Right lung (tissue), 5 donors: Measurements from ENCODE around the gene DNAJC10. TPM values are rescaled to one million over a fixed set of nuclear protein-coding genes. Genes with fewer than 3 reads are reported as not detected.
"Not testable (repeated sequence)": the region's sequence is repeated elsewhere in the genome, so short reads cannot be mapped to it uniquely, and the experiment has no call there.

Experiments
- DNase-seq, 2 donors: peaks; one replicate each; pipeline ENCODE4 v3.0.0-alpha.2; 2013
- polyA plus RNA-seq, 5 donors: library from polyadenylated mRNA; unstranded; fragments of 120-200 nt; gene quantifications; one replicate each; pipeline versions ENCODE4 v1.2.1 to v1.2.3, GENCODE V29; 2013; ENCODE audit warnings: inconsistent platforms in 1 of 5, low replicate concordance in 1 of 5; ENCODE audit not compliant: insufficient read length in 5 of 5, insufficient read depth in 1 of 5

Gene DNAJC10
- polyA plus RNA-seq, 5 donors: 94.2 to 148 (median 134) TPM

DNA sequence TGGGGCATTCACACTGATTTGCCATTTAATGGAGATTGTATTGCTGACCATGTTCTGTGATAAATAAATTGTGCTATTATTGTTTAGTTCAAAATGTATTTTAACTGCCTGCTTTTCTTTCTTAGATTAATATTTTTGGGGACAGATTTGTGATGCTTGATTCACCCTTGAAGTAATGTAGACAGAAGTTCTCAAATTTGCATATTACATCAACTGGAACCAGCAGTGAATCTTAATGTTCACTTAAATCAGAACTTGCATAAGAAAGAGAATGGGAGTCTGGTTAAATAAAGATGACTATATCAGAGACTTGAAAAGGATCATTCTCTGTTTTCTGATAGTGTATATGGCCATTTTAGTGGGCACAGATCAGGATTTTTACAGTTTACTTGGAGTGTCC, 1.8 kb downstream of the DNAJC10 start:
- DNase-seq: no peak

DNA sequence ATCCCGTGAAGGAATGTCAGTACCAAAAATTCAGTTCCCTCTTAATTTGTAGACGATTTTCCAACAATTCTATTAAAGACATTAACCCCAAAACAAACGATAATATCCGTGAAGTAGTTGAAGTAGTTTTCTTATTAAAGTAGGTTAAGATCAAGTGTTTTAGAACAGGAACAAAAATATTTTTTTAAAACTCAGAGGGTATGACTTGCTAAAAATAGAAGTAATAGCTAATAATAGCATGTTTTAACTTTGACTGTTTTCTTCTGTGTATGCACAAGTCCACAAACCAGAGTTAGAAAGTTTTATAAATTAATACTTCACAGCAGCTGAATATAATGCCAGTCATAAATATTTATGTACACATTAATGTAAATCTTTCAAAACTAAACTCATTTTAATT, 2.4 kb downstream of the DNAJC10 start:
- no peak for DNase-seq

DNA sequence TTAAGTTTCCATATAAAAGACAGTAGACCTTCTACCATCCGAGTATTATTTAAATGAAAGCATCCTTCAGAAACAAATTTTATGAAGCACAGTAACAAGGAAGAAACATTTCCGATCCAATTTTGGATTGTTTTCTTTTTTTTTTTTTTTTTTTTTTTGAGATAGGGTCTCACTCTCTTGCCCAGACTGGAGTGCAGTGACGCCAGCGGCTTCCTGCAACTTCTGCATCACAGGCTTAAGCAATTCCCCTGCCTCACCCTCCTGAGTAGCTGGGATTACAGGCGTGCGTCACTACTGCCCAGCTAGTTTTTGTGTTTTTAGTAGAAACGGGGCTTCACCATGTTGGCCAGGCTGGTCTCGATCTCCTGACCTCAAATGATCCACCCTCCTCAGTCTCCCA, 3.1 kb downstream of the DNAJC10 start:
- DNase-seq: not testable (repeated sequence)

GRCh38 chr2:182724656-182725055, 8.6 kb downstream of the DNAJC10 start:
- no peak for DNase-seq

DNA sequence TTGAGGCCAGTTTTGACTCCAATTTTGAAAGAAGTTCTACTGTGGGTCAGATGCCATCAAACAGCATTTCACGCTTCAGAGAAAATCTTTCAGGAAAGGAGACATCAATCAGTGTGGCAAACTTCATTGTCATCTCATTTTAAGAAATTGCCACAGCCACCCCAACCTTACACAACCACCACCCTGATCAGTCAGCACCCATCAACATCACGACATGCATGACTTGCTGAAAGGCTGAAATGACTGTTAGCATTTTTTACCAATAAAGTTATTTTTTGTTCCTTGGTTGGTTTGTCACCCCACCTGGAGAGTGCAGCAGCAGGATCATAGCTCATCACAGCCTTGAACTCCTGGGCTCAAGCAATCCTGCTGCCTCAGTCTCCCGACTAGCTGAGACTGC, 10.4 kb downstream of the DNAJC10 start:
- DNase-seq: no peak

DNA sequence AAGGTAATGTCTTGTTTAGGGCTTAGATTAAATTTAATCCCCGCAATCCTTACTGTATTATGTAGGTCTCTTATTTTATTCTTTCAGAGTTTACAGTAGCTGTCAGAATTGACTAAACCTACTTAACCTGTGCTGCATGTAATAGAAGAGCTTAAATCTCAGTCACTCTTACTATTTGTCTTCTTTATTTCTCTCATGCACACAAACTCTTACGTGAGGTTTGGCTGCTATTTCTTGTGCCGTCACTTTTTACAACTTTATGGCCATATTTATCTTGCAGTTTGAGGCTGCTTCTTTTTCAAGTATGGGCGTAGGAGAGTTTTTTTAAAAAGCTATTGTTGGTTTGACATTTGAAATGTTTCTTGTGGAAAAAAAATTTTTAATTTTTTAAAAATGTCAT, 12.0 kb downstream of the DNAJC10 start:
- no peak for DNase-seq

DNA sequence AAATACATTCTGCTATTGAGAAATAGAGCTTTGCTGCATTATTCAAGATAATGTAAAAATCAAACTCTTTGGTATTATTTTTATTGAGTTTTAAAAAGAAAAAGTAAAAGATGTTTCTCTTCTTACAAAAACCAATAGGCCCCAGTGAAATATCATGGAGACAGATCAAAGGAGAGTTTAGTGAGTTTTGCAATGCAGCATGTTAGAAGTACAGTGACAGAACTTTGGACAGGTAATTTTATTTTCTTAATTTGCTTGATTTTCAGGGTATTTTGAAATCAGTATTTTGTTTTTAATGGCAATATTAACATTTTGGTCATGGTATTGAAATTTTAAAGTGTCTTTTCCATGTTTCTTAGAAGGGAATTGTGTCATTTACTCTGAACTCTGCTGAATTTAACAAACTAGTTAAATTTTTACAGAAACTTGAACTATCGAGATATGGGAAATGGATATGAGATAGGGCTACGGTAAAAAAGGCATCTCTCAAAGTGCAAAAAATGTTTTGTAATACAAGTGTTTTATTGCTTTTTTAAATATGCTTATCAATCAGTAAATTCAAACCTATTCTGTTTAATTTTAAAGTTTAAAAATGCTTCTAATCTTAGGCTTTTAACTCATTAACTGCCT, 13.8 kb downstream of the DNAJC10 start:
- no peak for DNase-seq

- no peak for DNase-seq
Measured at GRCh38 chr2:182730486-182730885, 14.4 kb downstream of the DNAJC10 start.

GRCh38 chr2:182732736-182733135, 16.7 kb downstream of the DNAJC10 start:
- no peak for DNase-seq

GRCh38 chr2:182733572-182733971, 17.5 kb downstream of the DNAJC10 start:
- DNase-seq: no peak

DNA sequence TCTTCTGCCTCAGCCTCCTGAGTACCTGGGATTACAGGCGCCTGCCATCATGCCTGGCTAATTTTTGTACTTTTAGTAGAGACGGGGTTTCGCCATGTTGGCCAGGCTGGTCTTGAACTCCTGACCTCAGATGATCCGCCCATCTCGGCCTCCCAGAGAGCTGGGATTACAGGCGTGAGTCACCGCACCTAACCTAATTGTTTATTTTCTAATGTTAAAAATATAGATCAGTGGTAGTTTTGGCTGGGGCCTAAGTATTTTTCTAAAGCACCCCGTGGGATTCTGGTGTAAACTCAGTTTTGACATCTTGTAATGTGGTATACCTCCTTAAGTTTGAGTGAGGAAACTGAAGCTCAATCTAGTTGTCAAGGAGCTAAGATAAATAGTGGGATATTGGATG, 20.8 kb downstream of the DNAJC10 start:
- DNase-seq: not testable (repeated sequence)

GRCh38 chr2:182740701-182741100, 24.6 kb downstream of the DNAJC10 start:
- DNase-seq: no peak

GRCh38 chr2:182741620-182742019, 25.6 kb downstream of the DNAJC10 start:
- DNase-seq: no peak

GRCh38 chr2:182744490-182744889, 28.4 kb downstream of the DNAJC10 start:
- no peak for DNase-seq

- no peak for DNase-seq
Measured at GRCh38 chr2:182745061-182745460, 29.0 kb downstream of the DNAJC10 start.

GRCh38 chr2:182745894-182746293, 29.8 kb downstream of the DNAJC10 start:
- not testable (repeated sequence) for DNase-seq

DNA sequence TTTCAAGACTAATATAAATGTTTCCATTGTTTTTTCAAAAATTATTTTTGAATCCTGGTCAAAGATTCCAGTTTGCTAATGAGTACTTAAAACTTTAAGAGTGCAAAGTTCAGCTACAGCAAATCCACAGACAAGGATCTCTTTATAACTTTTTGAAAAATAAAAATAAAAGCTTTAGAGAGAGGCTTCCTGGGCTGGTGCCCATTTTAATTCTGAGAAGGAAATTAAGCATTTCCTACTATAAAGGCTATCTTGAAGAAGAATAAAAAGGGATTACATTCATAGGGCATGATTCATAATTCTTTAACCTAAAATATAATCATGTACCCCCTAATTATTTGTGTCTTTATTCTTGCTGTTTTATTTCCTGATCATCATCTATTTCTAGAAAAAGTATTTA, 38.2 kb downstream of the DNAJC10 start:
- no peak for DNase-seq

DNA sequence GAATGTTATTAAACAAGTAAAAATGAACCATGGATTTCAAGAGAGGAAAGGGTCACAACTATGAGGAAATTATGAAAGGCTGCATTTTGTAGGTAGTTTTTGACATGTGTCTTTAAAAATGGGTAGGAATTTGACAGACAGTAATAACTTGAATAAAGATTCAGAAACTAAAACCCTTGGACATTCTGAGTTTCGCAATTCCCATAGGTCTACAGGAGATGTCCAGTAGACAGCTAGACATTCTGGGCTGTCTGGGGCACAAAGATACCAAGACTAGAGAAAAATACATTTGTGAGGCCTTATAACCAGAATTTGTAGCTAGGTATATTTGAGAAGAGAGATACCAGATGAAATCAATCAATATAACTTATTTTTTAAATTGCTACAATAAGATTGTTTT, 42.3 kb downstream of the DNAJC10 start:
- DNase-seq: no peak

GRCh38 chr2:182761903-182762302, 45.8 kb downstream of the DNAJC10 start:
- peak in 1 of 2 donors; percentile 10 for DNase-seq

DNA sequence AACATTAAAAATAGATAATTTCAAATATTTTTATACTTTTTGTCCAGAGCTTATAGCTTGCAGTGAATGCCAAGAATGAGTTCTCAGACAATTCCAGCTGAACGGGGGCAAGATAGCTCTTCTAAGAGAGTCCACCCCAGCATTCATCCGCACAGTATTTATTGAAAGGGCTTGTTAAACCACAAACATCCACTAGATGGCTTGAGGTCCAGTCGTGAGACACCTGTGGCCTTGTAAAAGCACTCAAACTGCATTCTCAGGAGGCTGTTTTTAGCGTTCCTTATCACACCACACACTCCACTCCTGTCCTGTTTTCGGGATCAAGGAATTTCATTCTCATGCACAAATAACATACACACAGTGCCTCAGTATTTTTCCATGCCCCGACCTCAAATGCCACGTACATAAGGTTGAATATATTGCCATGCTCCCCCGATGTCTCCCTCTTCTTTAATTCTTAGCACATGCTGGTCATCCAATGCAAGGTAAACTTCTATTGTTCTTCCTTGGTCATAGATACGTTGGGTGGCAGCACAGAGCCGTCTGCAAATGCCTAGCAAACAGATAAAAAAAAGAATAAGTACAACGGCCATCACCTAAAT, 47.4 kb downstream of the DNAJC10 start:
- no peak for DNase-seq

- DNase-seq: no peak
Measured at GRCh38 chr2:182766626-182767025, 50.6 kb downstream of the DNAJC10 start.

DNA sequence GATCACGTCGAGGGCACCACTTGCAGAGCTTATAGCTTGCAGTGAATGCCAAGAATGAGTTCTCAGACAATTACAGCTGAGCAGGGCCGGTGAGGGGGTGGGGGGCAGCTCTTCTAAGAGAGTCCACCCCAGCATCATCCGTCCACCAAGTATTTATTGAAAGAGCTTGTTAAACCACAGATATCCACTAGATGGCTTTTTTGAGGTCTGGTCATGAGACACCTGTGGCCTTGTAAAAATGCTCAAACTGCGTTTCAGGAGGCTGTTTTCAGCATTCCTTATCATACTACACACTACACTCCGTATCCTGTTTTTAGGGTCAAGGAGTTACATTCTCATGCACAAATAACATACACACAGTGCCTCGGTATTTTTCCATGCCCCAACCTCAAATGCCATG, 51.5 kb downstream of the DNAJC10 start:
- no peak for DNase-seq

- DNase-seq: not testable (repeated sequence)
Measured at GRCh38 chr2:182768950-182769349, 52.9 kb downstream of the DNAJC10 start.

- no peak for DNase-seq
Measured at GRCh38 chr2:182779323-182779722, 63.3 kb downstream of the DNAJC10 start.
